Right ventricle myocardium inferior (tissue), 1 donor: ENCODE measurements around the gene RHBDD2. TPM values are rescaled to one million over a fixed set of nuclear protein-coding genes. Genes with fewer than 3 reads are reported as not detected.
"Not testable (repeated sequence)": the region's sequence is repeated elsewhere in the genome, so short reads cannot be mapped to it uniquely, and the experiment has no call there.

Source experiments
- ATAC-seq: fragments of 200-7000 bp; cut with Tn5 transposase; one replicate; pipeline ENCODE4 v1.9.1; 2020; ENCODE audit warnings: mild to moderate bottlenecking, moderate library complexity
- DNase-seq: peaks from one replicate; pipeline ENCODE4 v3.0.0; 2021; ENCODE audit errors: missing footprints
- intact Hi-C: fragments of 100-400 bp; cut with DNase I; formaldehyde crosslinking; loops from one replicate; pipeline ENCODE4 v1.11.0; 2022
- total RNA-seq: library from RNA; stranded (reverse); fragmentation: NEBNext Ultra II Directional; extraction: Animal tissue kit (Norgen Biotek cat#: 25700); gene quantifications from one replicate; pipeline ENCODE4 v1.2.1, GENCODE V29; 2021
- donor health status: DM: no; HTN: yes; CAD: no; lungs with severe emphysema.

The RHBDD2 gene
- total RNA-seq, 1 donor from 2014 or later, result 16.7 TPM

GRCh38 chr7:75883265-75883824, 4.5 kb downstream of the RHBDD2 start:
- intact Hi-C loops, ATAC-seq, DNase-seq: not testable (repeated sequence)

- intact Hi-C loops, result no loop called here
- DNase-seq (no peak), ATAC-seq (no peak)
These were observed 5.6 kb downstream of the RHBDD2 start for GRCh38 chr7:75884476-75884875.

- no peak for DNase-seq
- ATAC-seq, result no peak
- intact Hi-C loops, result no loop called here
These were observed 6.2 kb downstream of the RHBDD2 start for GRCh38 chr7:75885036-75885435.

GRCh38 chr7:75887669-75888369, 9.0 kb downstream of the RHBDD2 start:
- ATAC-seq (peak; percentile 9), DNase-seq (no peak)
- intact Hi-C loops, result no loop called here

- DNase-seq, result no peak
- intact Hi-C loops, result no loop called here
- ATAC-seq, result peak; percentile 35
These were observed 9.8 kb downstream of the RHBDD2 start for GRCh38 chr7:75888464-75889222.

- intact Hi-C loops, result no loop called here
- ATAC-seq (no peak), DNase-seq (no peak)
These were observed 10.5 kb downstream of the RHBDD2 start for GRCh38 chr7:75889223-75889825.

GRCh38 chr7:75889826-75890225, 11.0 kb downstream of the RHBDD2 start:
- no peak for DNase-seq
- intact Hi-C loops, result no loop called here
- ATAC-seq, result no peak

- DNase-seq, ATAC-seq, intact Hi-C loops: not testable (repeated sequence)
These were observed 12.4 kb downstream of the RHBDD2 start for GRCh38 chr7:75891237-75891636.

- no peak for DNase-seq
- intact Hi-C loops, result no loop called here
- ATAC-seq, result no peak
These were observed 13.1 kb downstream of the RHBDD2 start for GRCh38 chr7:75891815-75892411.

GRCh38 chr7:75892634-75893272, 13.9 kb downstream of the RHBDD2 start:
- peak; percentile 81 for DNase-seq
- intact Hi-C loops, result no loop called here

GRCh38 chr7:75896803-75897327, 18.0 kb downstream of the RHBDD2 start:
- DNase-seq, result no peak
- no peak for ATAC-seq
- intact Hi-C loops, result no loop called here

More at GRCh38 chr7:75892634-75893272, 13.9 kb downstream of the RHBDD2 start:
- peak; percentile 90 for ATAC-seq

- DNase-seq (no peak), ATAC-seq (no peak)
- intact Hi-C loops, result no loop called here
These were observed 21.9 kb downstream of the RHBDD2 start for GRCh38 chr7:75900617-75901315.

- peak; percentile 86 for DNase-seq
- intact Hi-C loops, result no loop called here
- ATAC-seq, result peak; percentile 89
These were observed 27.2 kb downstream of the RHBDD2 start for GRCh38 chr7:75905785-75906604.

- intact Hi-C loops, result no loop called here
- DNase-seq (no peak), ATAC-seq (peak; percentile 30)
These were observed 28.3 kb downstream of the RHBDD2 start for GRCh38 chr7:75906991-75907667.

GRCh38 chr7:75907668-75908039, 28.8 kb downstream of the RHBDD2 start:
- ATAC-seq, intact Hi-C loops, DNase-seq: not testable (repeated sequence)

GRCh38 chr7:75909521-75910132, 30.8 kb downstream of the RHBDD2 start:
- no peak for ATAC-seq
- no peak for DNase-seq
- intact Hi-C loops, result no loop called here
